Astrocyte of the cerebellum (primary cell): Measurements from ENCODE around the gene TEKT5.

Experiments
- DNase-seq: peaks from one replicate; pipeline ENCODE4 v3.0.0-alpha.2; 2011; ENCODE audit warnings: low read depth
- H3K4me3 ChIP-seq: 2 replicates; pipeline ENCODE4 v1.5.1; 2011; ENCODE audit warnings: mild to moderate bottlenecking, low read depth, low read length, moderate library complexity
- CTCF ChIP-seq: IDR thresholded peaks from 2 replicates; pipeline ENCODE4 v1.5.1; 2012; ENCODE audit warnings: low read length, low read depth, moderate library complexity, mild to moderate bottlenecking; ENCODE audit errors: missing control alignments
- in situ Hi-C: cut with HindIII; loops from 2 replicates; pipeline ENCODE4 v1.10.0; 2017; ENCODE audit warnings: low sequenced_read_pairs

Gene TEKT5

GRCh38 chr16:10592611-10593010 is 102.1 kb downstream of the TEKT5 start:
- in situ Hi-C loops = no loop called here
- DNase-seq = no peak
- no peak for TF ChIP-seq CTCF
- H3K4me3 ChIP-seq = no peak overlapping the region

DNA sequence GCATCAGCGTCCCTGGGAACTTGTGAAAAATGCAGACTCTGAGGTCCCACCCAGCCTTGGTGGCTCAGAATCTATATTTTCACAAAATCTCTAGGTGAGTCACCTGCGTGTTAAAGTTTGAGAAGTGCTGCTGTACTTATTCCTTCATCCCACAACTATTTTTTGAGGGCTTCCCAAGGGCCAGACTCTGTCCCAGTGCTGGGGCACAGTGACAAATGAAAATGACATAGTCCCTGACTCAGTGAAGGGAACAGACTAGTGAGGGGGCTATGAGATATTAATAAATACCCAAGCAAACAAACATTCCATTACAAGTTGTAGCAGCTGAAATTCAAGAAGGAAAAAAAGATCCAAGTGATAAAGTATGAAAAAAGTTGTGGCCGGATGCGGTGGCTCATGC is 104.4 kb downstream of the TEKT5 start:
- H3K4me3 ChIP-seq = no peak overlapping the region
- no peak for DNase-seq
- TF ChIP-seq CTCF = no peak
- in situ Hi-C loops = no loop called here

GRCh38 chr16:10589109-10589508 is 105.6 kb downstream of the TEKT5 start:
- no peak for TF ChIP-seq CTCF
- H3K4me3 ChIP-seq = no peak overlapping the region
- DNase-seq = no peak
- in situ Hi-C loops = no loop called here

DNA sequence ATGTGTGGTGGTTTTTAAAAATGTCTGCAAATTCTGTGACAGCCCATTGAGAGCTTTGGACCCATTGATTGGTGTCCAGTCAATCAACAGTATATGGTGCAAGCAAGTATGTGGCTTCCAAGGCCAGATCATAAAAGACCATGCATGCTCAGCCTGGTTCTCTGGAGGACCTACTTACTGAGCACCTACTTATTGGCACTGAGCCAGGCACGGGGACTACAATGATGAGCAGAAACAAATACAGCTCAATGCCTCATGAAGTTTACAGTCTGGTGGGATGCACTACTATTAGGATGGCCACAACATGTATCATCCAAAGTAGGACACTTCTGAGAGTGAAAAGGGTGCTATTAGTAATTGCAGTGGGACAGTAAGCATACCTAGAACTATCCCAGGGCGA is 107.1 kb downstream of the TEKT5 start:
- no peak for TF ChIP-seq CTCF
- no peak for DNase-seq
- no peak overlapping the region for H3K4me3 ChIP-seq
- in situ Hi-C loops = no loop called here

- H3K4me3 ChIP-seq = no peak overlapping the region
- no peak for TF ChIP-seq CTCF
- DNase-seq = peak; percentile 42
- in situ Hi-C loops = no loop called here
These were observed 109.7 kb downstream of the TEKT5 start for GRCh38 chr16:10584981-10585438.

DNA sequence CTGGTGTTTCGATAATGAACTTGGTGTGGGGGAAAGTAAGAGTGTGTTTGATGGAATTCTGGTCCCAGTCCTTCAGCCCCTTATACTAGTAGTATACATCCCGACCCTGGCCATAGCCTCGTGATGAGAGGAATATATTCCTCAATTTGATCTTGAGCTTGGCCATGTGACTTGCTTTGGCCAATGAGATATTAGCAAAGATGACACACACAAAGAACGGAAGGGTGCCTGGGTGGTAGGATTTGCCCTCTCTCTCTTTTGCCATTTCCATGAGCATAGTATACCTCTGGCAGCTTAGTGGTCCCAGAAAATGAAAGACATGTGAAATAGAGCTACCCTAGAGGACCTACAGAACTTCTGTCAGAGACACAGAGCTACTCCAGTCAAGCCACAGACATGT is 111.5 kb downstream of the TEKT5 start:
- no peak for TF ChIP-seq CTCF
- H3K4me3 ChIP-seq = no peak overlapping the region
- in situ Hi-C loops = no loop called here
- DNase-seq = no peak

GRCh38 chr16:10581507-10581906 is 113.2 kb downstream of the TEKT5 start:
- in situ Hi-C loops = no loop called here
- H3K4me3 ChIP-seq = no peak overlapping the region
- no peak for DNase-seq

More at GRCh38 chr16:10581507-10581906, 113.2 kb downstream of the TEKT5 start:
- TF ChIP-seq CTCF = no peak
